DMS153 (cell line): ENCODE data around the gene MUC5AC.

ENCODE experiments used
- DNase-seq: peaks from one replicate; lab custom pipeline; 2025; lab: John Stamatoyannopoulos, UW

MUC5AC gene

DNA sequence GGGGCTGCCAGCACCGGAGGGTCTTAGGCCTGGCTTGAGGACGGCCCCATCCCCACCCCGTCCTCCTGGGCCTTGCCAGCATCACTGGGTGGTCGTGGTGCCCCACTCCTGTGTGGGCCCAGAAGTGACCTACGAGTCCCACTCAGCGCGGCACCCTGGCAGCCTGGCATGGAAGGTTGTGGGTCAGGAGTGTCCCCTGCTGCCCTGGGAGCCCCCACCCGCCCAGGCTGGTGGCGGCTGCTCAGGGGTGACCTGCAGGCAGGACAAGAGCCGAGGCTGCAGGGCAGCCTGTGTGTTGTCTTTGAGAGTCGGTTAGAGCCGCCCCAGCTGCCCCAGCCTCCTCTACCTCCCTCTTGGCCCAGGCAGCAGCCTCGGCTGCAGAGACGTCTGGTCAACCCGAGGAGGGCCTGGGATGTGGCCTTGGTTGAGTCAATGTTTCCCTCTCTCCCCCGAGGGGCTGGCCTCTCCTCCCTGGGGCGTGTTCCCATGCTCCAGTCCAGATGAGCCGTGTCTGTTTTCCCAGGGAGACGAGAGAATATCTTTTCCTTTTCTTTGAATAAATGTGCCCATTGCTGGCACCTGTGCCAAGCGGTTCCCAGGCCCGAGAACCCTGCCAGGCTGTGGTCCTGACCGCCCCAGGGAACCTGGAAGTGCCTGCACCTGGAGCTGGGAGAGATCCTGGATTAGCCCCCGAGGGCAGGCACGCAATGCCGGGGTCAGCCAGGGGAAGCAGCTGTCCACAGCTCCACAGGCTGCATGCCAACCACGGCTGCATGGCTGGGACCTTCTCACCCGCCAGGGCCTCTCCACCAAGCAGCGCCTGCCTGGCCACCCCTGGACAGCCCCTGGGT is 35.7 kb upstream of the MUC5AC start:
- no peak for DNase-seq

DNA sequence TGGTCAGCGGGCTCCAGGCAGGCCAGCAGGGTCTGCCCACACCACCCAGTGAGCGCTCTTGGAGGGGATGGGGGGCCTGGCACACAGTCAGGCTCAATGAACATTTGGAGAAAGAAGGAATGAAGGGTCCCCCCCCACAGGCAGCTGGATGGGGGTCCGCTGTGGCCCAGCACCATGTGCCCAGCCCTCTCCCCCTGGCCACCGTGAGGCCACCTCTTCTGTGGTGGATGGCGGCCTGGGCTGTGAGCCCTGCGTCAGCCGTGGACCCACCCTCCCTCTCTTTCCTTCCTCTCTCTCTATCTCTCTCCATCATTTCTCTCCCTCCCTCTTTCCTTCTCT is 35.1 kb upstream of the MUC5AC start:
- DNase-seq, result no peak

DNA sequence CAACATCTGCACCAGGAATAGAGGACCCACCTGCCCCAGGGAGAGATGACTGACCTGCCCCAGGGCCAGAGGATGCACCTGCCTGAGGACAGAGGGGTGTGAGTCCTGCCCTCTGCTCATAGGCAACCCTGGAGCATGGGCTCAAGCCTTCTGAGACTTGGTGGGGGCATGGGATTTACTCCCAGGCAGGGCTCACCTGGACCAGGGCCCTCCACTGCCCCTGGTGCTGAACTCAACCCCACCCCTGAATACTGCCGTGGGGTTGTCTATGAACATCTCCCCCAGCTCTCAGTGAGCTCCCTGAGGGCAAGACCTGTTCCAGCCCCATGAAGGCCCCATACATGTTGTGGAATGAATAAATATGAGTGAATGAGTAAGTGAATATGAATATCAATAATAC is 33.8 kb upstream of the MUC5AC start:
- no peak for DNase-seq

DNA sequence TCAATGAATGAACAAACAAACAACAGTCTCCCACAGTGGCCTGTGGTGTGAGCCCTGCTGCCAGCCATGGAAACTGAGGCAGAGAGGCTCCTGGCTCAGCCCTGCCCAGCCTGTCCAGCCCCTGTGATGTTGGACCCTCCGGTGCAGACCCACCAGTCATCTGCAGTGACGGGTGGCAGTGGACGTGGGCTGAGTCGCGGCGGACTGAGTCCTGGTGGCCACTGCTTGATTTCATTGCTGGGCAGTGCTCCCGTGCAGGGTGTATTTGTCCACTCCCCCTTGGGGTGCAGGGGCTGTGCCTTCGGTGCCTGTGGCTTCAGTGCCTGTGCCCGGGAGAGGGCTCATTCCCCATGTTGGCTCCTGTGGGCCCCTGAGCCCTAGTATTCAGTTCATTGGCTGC is 31.9 kb upstream of the MUC5AC start:
- DNase-seq, result no peak

DNA sequence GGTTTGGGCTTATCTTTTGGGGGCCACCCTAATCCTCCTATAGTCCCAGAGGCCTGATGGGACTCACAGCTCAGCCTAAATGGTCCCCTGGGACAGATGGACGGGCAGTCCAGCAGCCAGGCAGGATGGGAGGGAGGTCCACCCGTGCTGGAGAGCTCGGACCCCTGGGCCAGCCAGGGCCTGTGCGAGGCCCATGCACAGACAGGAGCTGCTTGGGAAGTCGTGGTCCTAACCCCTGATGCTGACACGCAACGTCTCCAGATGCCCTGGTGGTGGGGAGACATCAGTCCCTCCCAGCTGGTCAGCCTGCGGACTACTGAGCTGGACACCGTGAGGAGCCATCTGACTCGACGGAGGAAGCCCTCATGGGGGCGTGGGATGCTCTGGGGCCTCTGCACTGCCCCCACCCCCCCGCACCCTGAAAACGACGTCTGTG is 31.2 kb upstream of the MUC5AC start:
- DNase-seq, result no peak

GRCh38 chr11:1126935-1127663 is 30.7 kb upstream of the MUC5AC start:
- no peak for DNase-seq

GRCh38 chr11:1127664-1128162 is 30.0 kb upstream of the MUC5AC start:
- no peak for DNase-seq

DNA sequence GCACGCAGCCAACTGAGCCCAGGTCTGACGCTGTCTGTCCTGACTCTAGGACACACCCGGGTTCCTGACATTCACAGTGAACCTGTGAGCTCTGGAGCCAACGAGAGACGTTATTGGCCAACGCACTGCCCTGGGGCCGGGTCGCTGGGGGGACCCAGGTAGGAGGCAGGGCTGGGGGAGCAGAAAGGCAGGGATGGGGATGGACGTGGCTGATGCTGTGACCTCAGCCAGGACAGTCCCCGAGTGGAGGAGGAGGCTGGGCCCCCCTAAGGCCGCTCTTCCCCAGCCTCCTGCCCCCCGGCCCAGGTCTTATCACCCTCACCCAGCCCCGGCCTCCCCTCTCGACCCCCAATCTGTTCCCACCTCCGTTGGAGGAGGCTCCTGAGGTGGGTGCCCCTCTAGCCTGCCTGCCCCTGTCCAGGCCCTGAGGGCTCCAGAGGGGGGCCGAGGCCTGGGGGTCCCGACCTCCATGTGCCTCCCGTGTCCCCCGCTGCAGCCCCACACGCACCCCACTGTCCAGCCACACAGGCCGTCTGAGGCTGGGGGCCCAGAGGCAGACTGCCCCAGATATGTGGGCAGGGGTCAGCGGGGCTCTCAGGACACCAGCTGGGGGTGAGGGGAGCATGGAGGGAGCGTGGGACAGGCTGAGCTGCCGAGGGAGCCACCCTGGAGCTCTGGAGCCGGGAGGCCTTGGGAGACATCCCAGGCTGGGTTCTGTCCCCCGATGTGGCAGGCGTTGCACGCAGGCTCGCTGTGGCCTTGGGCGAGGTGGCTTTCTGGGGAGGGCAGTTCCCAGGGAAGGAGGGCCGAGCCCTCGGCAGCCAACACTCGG is 29.2 kb upstream of the MUC5AC start:
- no peak for DNase-seq

DNA sequence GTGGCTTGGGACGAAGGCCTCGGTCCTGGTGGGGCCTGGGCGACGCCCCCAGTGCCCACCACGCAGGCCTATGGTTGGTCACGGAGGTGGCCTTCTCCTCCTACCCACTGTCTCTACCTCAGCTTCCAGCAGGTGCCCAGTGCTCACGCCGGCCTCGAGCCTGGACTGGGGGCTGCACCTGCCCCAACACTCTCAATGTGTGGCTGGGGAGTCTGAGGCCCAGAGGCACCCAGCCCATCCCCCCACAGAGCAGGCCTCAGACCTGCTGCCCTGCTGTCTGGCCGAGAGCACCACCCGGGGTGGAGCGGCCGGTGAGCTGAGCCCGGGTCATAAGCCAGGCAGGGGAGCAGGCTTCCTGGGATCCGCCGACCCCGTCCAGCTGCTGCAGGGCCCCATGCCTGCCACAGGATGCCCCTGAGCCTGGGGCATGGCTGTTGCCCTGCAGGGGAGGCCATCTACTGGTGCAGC is 28.6 kb upstream of the MUC5AC start:
- no peak for DNase-seq

- no peak for DNase-seq
These were observed 28.1 kb upstream of the MUC5AC start for GRCh38 chr11:1129611-1130160.

DNA sequence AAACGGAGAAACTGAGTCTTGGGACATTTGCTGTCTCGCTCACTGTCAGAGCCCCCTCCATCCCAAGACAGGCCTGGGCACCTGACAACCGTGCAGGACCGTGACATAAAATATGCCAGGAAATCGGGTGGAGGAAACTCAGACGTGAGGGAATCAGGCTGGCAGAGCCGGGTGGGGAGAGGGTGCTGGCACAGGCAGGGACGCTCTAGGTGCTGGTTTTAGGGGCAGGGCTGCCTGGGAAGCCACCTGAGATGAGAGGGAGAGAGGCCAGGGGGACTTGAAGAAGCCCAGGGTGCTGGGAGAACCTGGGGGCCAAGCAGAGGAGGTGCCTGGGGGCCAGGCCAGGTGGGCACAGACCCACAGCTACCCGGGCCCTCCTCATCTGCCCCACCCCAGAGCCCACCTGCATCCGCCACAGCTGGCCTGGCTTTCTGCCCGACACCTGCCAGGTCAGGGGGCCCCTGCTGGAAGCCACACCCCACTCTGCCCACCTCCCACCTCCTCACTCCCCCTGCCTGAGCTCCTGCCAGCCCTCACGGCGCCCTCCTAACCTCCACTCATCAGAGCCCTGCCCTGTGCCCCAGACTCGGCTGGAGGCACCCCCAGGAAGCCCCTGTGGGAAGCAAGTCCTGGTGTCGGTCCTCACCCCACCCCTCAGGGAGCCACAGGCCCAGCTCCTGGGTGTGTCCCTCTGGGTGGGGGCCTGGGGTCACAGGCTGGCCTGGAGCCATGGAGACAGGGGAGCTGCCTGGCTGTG is 27.3 kb upstream of the MUC5AC start:
- DNase-seq, result no peak

- peak; percentile 34 for DNase-seq
These were observed 26.5 kb upstream of the MUC5AC start for GRCh38 chr11:1131033-1131911.

- DNase-seq, result no peak
These were observed 22.8 kb upstream of the MUC5AC start for GRCh38 chr11:1134848-1135445.

- no peak for DNase-seq
These were observed 19.7 kb upstream of the MUC5AC start for GRCh38 chr11:1138097-1138496.

DNA sequence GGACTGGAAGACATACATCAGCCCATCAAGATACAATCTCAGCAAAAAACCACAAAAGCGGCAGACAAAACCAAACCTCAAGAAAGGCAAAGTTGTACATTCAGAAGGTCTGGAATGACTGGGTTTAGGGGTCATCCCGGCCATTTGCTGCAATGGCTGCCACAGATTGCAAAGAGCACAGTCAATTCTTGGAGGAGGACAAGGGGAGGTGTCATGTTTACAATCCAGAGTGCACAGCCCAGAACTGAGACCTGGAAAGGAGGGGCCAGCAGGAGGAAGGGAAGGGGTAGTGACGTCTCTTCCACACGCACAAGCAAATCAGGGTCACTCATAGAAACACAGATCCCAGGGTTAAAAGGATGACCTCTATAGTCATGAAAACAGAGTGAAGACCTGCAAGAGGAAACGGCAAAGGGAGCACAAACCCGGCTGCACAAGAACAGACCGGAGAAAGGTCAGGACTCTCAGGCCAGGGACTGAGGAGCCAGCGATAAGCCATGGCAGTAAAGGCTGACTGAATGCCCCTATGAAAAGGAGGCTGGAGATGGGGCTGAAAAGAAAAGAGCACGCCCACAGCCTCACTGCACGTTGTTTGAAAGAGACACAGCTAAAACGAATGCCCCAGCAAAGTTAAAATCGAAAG is 18.2 kb upstream of the MUC5AC start:
- no peak for DNase-seq

DNA sequence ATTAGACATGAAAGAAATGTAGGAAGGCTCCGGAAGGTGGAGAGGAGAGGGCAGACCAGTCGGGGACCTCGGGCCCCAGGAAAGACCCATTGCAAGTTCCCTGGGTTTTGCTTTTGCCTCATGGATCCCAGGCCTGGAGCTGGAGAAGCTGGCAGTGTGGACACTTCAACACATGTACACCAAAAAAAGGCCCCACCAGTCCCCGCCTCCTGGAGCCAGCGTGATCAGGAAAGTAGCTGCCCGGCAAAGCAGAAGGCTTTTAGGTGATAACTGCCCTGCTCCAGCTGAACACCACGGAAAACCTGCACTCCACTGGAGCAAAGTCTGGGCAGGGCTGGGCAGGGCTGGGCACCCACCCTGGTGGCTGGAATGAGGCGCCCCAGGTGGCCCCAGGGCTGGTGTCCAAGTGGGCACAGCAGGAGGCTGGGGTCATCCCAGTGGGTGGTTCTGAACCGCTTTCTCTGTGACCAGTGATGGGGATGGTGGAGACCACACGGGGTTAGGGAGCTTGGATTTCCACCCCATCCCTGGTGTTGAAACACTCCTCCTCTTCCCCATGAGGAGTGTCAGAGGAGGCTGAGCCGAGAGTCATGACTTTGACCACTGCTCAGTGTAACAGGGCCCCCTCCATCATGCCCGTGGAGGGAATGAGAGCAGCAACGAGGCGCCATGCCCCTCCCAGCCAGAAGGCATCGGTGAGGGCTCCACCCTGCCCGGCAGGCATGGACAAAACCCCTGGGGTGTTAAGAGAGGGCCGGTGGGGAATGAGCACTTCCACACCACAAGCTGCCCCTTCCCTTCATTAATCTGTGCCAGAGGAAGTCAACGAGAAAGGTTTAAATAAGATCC is 16.9 kb upstream of the MUC5AC start:
- DNase-seq, result no peak

DNA sequence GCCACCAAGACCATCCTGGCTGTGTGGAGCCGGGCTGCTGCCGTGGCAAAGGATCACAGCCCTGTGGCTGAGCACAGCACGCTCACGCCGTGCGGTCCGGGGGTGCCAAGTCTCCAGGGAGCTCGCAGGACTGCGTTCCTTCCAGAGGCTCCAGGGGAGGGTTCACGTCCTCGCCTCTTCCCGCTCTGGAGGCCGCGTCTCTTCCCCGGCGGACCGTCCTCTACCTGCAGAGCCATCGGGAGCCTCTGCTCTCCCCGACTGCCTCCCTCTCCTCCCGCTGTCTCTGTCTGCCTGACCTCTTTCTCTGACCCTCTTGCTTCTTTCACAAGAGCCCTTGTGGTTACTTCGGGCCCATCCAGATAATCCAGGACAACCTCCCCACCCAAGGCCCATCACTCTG is 11.4 kb upstream of the MUC5AC start:
- no peak for DNase-seq

- no peak for DNase-seq
These were observed 10.0 kb upstream of the MUC5AC start for GRCh38 chr11:1147792-1148191.
